H1 (cell line): ENCODE measurements around the gene CITED4.

Experiments
- EZH2 ChIP-seq: fragments of 200-600 bp; sonication (generic); IDR thresholded peaks from 2 replicates; pipeline ENCODE4 v1.7.1; 2012; ENCODE audit warnings: low read depth, mild to moderate bottlenecking, moderate library complexity, low read length, inconsistent platforms; ENCODE audit not compliant: severe bottlenecking
- GTF2F1 ChIP-seq: IDR thresholded peaks from 2 replicates; pipeline ENCODE4 v1.6.1; 2012; ENCODE audit warnings: low read depth, low read length, improper control_type of control experiment, borderline replicate concordance
- HDAC2 ChIP-seq, 2 experiments: fragments of 300-600 bp in 1 of 2; sonication (generic) in 1 of 2; IDR thresholded peaks; 2 replicates each; pipeline ENCODE4 v1.6.1; 2011 to 2012; ENCODE audit warnings: low read depth in 2 of 2, low read length in 2 of 2, mild to moderate bottlenecking in 2 of 2, moderate library complexity in 2 of 2, borderline replicate concordance in 1 of 2, inconsistent platforms in 1 of 2
- POLR2A ChIP-seq, 2 experiments: IDR thresholded peaks; 1 replicate in 1 of 2; 2 replicates in 1 of 2; pipeline ENCODE4 v1.6.1; 2011; ENCODE audit warnings: low read depth in 2 of 2, low read length in 2 of 2, mild to moderate bottlenecking in 2 of 2; ENCODE audit errors: control extremely low read depth in 1 of 2
- POLR2AphosphoS5 ChIP-seq: IDR thresholded peaks from 2 replicates; pipeline ENCODE4 v1.6.1; 2011; ENCODE audit warnings: low read depth, low read length
- TF ChIP-seq, protein P1 (sequence below), 3 experiments: IDR thresholded peaks; 1 replicate in 2 of 3; 2 replicates in 1 of 3; pipeline versions ENCODE4 v1.5.1 to v1.6.1; 2011; ENCODE audit warnings: low read length in 3 of 3, mild to moderate bottlenecking in 3 of 3, inconsistent platforms in 2 of 3, low read depth in 1 of 3, moderate library complexity in 1 of 3; ENCODE audit not compliant: insufficient read depth in 1 of 3; ENCODE audit errors: control extremely low read depth in 1 of 3

DNA sequence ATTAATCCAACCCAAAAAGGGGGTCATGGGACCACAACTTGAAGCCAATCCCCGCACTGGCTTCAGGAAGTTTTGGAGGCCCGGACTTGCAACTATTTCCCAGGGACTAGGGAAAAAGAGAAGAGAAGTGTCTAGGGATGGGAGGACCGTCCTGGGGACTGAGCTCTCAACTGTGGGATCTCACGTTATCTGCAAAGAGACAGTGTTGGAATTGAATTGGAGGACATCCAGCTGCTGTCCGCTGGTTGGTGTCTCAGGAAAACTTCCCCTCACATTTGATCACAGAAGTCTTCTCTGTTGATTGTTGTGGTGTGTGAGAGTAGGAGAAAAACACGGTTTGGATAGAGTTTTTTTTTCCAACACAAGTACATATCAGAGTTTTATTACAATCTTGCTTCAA lies 46.2 kb upstream of the CITED4 start:
- TF ChIP-seq HDAC2 (IDR thresholded peaks at IDR 0.05; ENCODE audit: borderline replicate concordance in 1 of 2, low read depth in 2 of 2, low read length in 2 of 2) (no peak), GTF2F1 (no peak), POLR2A (IDR thresholded peaks at IDR 0.05; ENCODE audit: control extremely low read depth in 1 of 2, low read depth in 2 of 2, low read length in 2 of 2) (no peak), POLR2AphosphoS5 (no peak), EZH2 (no peak)
- TF ChIP-seq, protein P1, sequence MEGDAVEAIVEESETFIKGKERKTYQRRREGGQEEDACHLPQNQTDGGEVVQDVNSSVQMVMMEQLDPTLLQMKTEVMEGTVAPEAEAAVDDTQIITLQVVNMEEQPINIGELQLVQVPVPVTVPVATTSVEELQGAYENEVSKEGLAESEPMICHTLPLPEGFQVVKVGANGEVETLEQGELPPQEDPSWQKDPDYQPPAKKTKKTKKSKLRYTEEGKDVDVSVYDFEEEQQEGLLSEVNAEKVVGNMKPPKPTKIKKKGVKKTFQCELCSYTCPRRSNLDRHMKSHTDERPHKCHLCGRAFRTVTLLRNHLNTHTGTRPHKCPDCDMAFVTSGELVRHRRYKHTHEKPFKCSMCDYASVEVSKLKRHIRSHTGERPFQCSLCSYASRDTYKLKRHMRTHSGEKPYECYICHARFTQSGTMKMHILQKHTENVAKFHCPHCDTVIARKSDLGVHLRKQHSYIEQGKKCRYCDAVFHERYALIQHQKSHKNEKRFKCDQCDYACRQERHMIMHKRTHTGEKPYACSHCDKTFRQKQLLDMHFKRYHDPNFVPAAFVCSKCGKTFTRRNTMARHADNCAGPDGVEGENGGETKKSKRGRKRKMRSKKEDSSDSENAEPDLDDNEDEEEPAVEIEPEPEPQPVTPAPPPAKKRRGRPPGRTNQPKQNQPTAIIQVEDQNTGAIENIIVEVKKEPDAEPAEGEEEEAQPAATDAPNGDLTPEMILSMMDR (IDR thresholded peaks at IDR 0.05; ENCODE audit: control extremely low read depth in 1 of 3, insufficient read depth in 1 of 3, low read depth in 1 of 3, low read length in 3 of 3), result no peak
